H1 (cell line): ENCODE results near the gene UNC119. TPM values are rescaled to one million over a fixed set of nuclear protein-coding genes. Genes with fewer than 3 reads are reported as not detected.

Experiments used
- CTCF ChIA-PET: fragments of 300-600 bp; sonication (Branson Sonifier 250); formaldehyde crosslinking; loops from one replicate; lab custom pipeline; 2021; ENCODE audit not compliant: partially characterized antibody; lab: Charles Lee
- POLR2A ChIA-PET: fragments of 300-600 bp; sonication (Branson Sonifier 250); formaldehyde crosslinking; loops from one replicate; lab custom pipeline; 2021; ENCODE audit warnings: inconsistent platforms; ENCODE audit not compliant: partially characterized antibody; lab: Charles Lee
- DNase-seq, 2 experiments: peaks; one replicate each; pipeline versions ENCODE4 v3.0.0 to v3.0.0-alpha.2; 2010 to 2022; ENCODE audit warnings: low spot score in 2 of 2, low read depth in 1 of 2, mixed read lengths in 1 of 2
- FAIRE-seq: peaks from 2 replicates; lab custom pipeline; 2011; peaks lifted over from hg19 to GRCh38; lab: Jason Lieb, UNC
- H2AFZ ChIP-seq: 2 replicates; pipeline ENCODE4 v1.8.1; 2012; ENCODE audit warnings: low read length, inconsistent platforms
- H2AK5ac ChIP-seq: 2 replicates; pipeline ENCODE4 v1.6.1; 2013; ENCODE audit warnings: low read depth, low read length
- H2BK120ac ChIP-seq: replicated peaks from 2 replicates; pipeline ENCODE3; 2013; ENCODE audit warnings: low read depth, low read length, inconsistent platforms
- H2BK12ac ChIP-seq: 2 replicates; pipeline ENCODE4 v1.6.1; 2013; ENCODE audit warnings: low read depth, low read length
- H2BK15ac ChIP-seq: 2 replicates; pipeline ENCODE4 v1.6.1; 2013; ENCODE audit warnings: low read length
- H2BK20ac ChIP-seq: 2 replicates; pipeline ENCODE4 v1.6.1; 2013; ENCODE audit warnings: low read length
- H2BK5ac ChIP-seq: 2 replicates; pipeline ENCODE4 v1.6.1; 2013; ENCODE audit warnings: low read depth, low read length
- H3K14ac ChIP-seq: 2 replicates; pipeline ENCODE4 v1.6.1; 2013; ENCODE audit warnings: inconsistent platforms; ENCODE audit not compliant: insufficient read length
- H3K18ac ChIP-seq: 2 replicates; pipeline ENCODE4 v1.6.1; 2013; ENCODE audit warnings: low read length; ENCODE audit errors: extremely low read depth
- H3K23ac ChIP-seq: 2 replicates; pipeline ENCODE4 v1.6.1; 2013; ENCODE audit warnings: inconsistent platforms; ENCODE audit not compliant: insufficient read length
- H3K23me2 ChIP-seq: 2 replicates; pipeline ENCODE4 v1.6.1; 2013; ENCODE audit warnings: low read depth, low read length
- H3K27ac ChIP-seq: 2 replicates; pipeline ENCODE4 v1.6.1; 2011; ENCODE audit warnings: low read depth, low read length, inconsistent platforms
- H3K27me3 ChIP-seq, 4 experiments: replicated peaks in 1 of 4; 1 replicate in 1 of 4; 2 replicates in 3 of 4; pipeline versions ENCODE4 v1.6.1 to v1.8.1; 2011 to 2013; ENCODE audit warnings: low read length in 3 of 4, mild to moderate bottlenecking in 3 of 4, inconsistent platforms in 2 of 4, mixed read lengths in 2 of 4, moderate library complexity in 1 of 4; ENCODE audit not compliant: control insufficient read depth in 3 of 4, insufficient read depth in 3 of 4; ENCODE audit errors: extremely low read depth in 1 of 4
- H3K36me3 ChIP-seq, 4 experiments: 2 replicates each; pipeline versions ENCODE4 v1.6.1 to v1.8.1; 2011 to 2013; ENCODE audit warnings: mild to moderate bottlenecking in 4 of 4, low read length in 3 of 4, moderate library complexity in 2 of 4, control low read depth in 1 of 4, inconsistent platforms in 1 of 4; ENCODE audit not compliant: insufficient read depth in 4 of 4, control insufficient read depth in 2 of 4
- H3K4ac ChIP-seq: replicated peaks from 2 replicates; pipeline ENCODE3; 2013; ENCODE audit warnings: low read length, low read depth, mixed read lengths, inconsistent platforms; ENCODE audit not compliant: insufficient read length
- H3K4me1 ChIP-seq, 4 experiments: replicated peaks in 1 of 4; 1 replicate in 1 of 4; 2 replicates in 3 of 4; pipeline versions ENCODE4 v1.6.1 to v1.8.1; 2011 to 2013; ENCODE audit warnings: low read length in 3 of 4, inconsistent platforms in 2 of 4, mixed read lengths in 1 of 4; ENCODE audit not compliant: insufficient read depth in 4 of 4, control insufficient read depth in 3 of 4
- H3K4me2 ChIP-seq, 2 experiments: 2 replicates each; pipeline versions ENCODE4 v1.6.1 to v1.8.1; 2011 to 2013; ENCODE audit warnings: low read depth in 2 of 2, low read length in 2 of 2, control low read depth in 1 of 2, inconsistent platforms in 1 of 2, mild to moderate bottlenecking in 1 of 2; ENCODE audit not compliant: insufficient read depth in 1 of 2
- H3K4me3 ChIP-seq, 4 experiments: fragments of 200-600, 300-600 bp in 1 of 4; sonication (generic), shearing (Covaris generic), sonication (Bioruptor Twin) in 1 of 4; 2 replicates each; pipeline versions ENCODE4 v1.5.1 to v1.8.1; 2011 to 2016; ENCODE audit warnings: low read length in 4 of 4, low read depth in 3 of 4, control low read depth in 2 of 4, inconsistent platforms in 2 of 4, mild to moderate bottlenecking in 2 of 4, mixed read lengths in 1 of 4, moderate library complexity in 1 of 4; ENCODE audit not compliant: insufficient read depth in 2 of 4; ENCODE audit errors: extremely low read depth in 1 of 4
- H3K56ac ChIP-seq: replicated peaks from 2 replicates; pipeline ENCODE3; 2013; ENCODE audit warnings: low read depth, mild to moderate bottlenecking, mixed read lengths, low read length, inconsistent platforms; ENCODE audit not compliant: insufficient read length
- H3K79me1 ChIP-seq: 2 replicates; pipeline ENCODE4 v1.6.1; 2013; ENCODE audit warnings: low read depth, low read length, control low read depth
- H3K79me2 ChIP-seq, 2 experiments: 2 replicates each; pipeline versions ENCODE4 v1.6.1 to v1.8.1; 2012 to 2013; ENCODE audit warnings: low read length in 2 of 2, mild to moderate bottlenecking in 2 of 2, inconsistent platforms in 1 of 2; ENCODE audit not compliant: insufficient read depth in 2 of 2, control insufficient read depth in 1 of 2
- H3K9ac ChIP-seq, 4 experiments: replicated peaks in 1 of 4; 1 replicate in 1 of 4; 2 replicates in 3 of 4; pipeline versions ENCODE4 v1.6.1 to v1.8.1; 2011 to 2013; ENCODE audit warnings: low read depth in 3 of 4, low read length in 3 of 4, control low read depth in 2 of 4, mild to moderate bottlenecking in 2 of 4, moderate library complexity in 2 of 4, inconsistent platforms in 1 of 4; ENCODE audit errors: extremely low read depth in 1 of 4
- H3K9me3 ChIP-seq, 2 experiments: 2 replicates each; pipeline versions ENCODE4 v1.6.1 to v1.8.1; 2012 to 2013; ENCODE audit warnings: mild to moderate bottlenecking in 2 of 2, moderate library complexity in 2 of 2, control low read depth in 1 of 2, inconsistent platforms in 1 of 2, low read depth in 1 of 2, low read length in 1 of 2, mixed read lengths in 1 of 2; ENCODE audit not compliant: insufficient read depth in 2 of 2
- H4K20me1 ChIP-seq, 2 experiments: replicated peaks in 1 of 2; 2 replicates each; pipeline versions ENCODE3 to v1.8.1; 2011 to 2013; ENCODE audit warnings: inconsistent platforms in 2 of 2, low read length in 2 of 2, mild to moderate bottlenecking in 1 of 2; ENCODE audit not compliant: insufficient read depth in 2 of 2, control insufficient read depth in 1 of 2
- H4K5ac ChIP-seq: 2 replicates; pipeline ENCODE4 v1.6.1; 2013; ENCODE audit warnings: low read length, low read depth, mixed read lengths, inconsistent platforms; ENCODE audit not compliant: insufficient read length
- H4K8ac ChIP-seq: 2 replicates; pipeline ENCODE4 v1.8.0; 2013; ENCODE audit warnings: mild to moderate bottlenecking, moderate library complexity, low read length, inconsistent platforms; ENCODE audit not compliant: insufficient read depth; ENCODE audit errors: extremely low read depth
- H4K91ac ChIP-seq: replicated peaks from 2 replicates; pipeline ENCODE3; 2013; ENCODE audit warnings: low read length, mixed read lengths, inconsistent platforms; ENCODE audit not compliant: insufficient read length
- ATF2 ChIP-seq: IDR thresholded peaks from 2 replicates; pipeline ENCODE4 v1.6.1; 2012; ENCODE audit warnings: low read length, inconsistent platforms
- KDM1A ChIP-seq: fragments of 200-600, 300-600 bp; sonication (generic); IDR thresholded peaks from 2 replicates; pipeline ENCODE4 v1.7.1; 2016; ENCODE audit warnings: mild to moderate bottlenecking, low read length, borderline replicate concordance
- WGBS, 2 experiments: shearing (Covaris generic) in 1 of 2; methylation state at CpG; one replicate each; pipeline versions ENCODE4 v1.1.6 to v1.1.7; 2013 to 2015; ENCODE audit warnings: low lambda C conversion rate in 2 of 2, mixed read lengths in 2 of 2, inconsistent platforms in 1 of 2, low coverage in 1 of 2, missing lambda C conversion rate in 1 of 2; ENCODE audit not compliant: insufficient replicate concordance in 2 of 2, insufficient coverage in 1 of 2, insufficient read length in 1 of 2; ENCODE audit errors: extremely low coverage in 1 of 2, missing lambda C conversion rate in 1 of 2; 5-methylcytosine and 5-hydroxymethylcytosine counted together
- polyA plus RNA-seq, 7 experiments: library from polyadenylated mRNA; depleted of rRNA in 3 of 7; stranded (reverse) in 5 of 7; unstranded in 2 of 7; fragments of >200 nt in 5 of 7; fragments of 200-250 nt in 2 of 7; gene quantifications; 1 replicate in 5 of 7; 2 replicates in 1 of 7; 4 replicates in 1 of 7; pipeline versions ENCODE4 v1.2.1 to v1.2.3, GENCODE V29; 2011 to 2013; ENCODE audit warnings: missing spikeins in 2 of 7, mixed read lengths in 2 of 7
- total RNA-seq: library from RNA; stranded (reverse); fragmentation: NEBNext Ultra II Directional; extraction: Animal tissue kit (Norgen Biotek cat#: 25700); gene quantifications from 2 replicates; pipeline ENCODE4 v1.2.1, GENCODE V29; 2021

The UNC119 gene
- total and polyA plus RNA-seq, 2 of the 8 experiments (the other 6 are each of a cell fraction or from before 2014, with no cell fraction given) = 43.5 to 94.4 TPM

- FAIRE-seq (no peak), DNase-seq (no peak)
- H3K23me2 ChIP-seq = no peaks in the 10 kb centered on the region
- peaks cover 0 to 34% (median 9%) of the 10 kb centered on the region in 4 experiments; a peak in 6 of 7 replicates for H3K4me1 ChIP-seq
- H3K4ac ChIP-seq = no peak overlapping the region
- H3K4me3 ChIP-seq = no peak overlapping the region
- no peak overlapping the region for H3K27ac ChIP-seq
- no peak overlapping the region for H2BK15ac ChIP-seq
- H4K91ac ChIP-seq = peak overlapping the region; percentile 45
- no peaks in the 10 kb centered on the region for H3K9me3 ChIP-seq
- H3K27me3 ChIP-seq = no peaks in the 10 kb centered on the region
- WGBS, 2 experiments = 94% methylated on average over 8 of the region's 9 CpGs; no CpG with 5 or more reads in 1 of the 2 experiments
- no peak overlapping the region for H3K23ac ChIP-seq
- H2BK120ac ChIP-seq = no peak overlapping the region
- no peak overlapping the region for H3K18ac ChIP-seq
- peak overlapping the region; percentile 11 for H4K8ac ChIP-seq
- no peaks in the 10 kb centered on the region for H3K36me3 ChIP-seq
- H2BK12ac ChIP-seq = no peak overlapping the region; the same call in 1 of the 2 replicates
- no peaks in the 10 kb centered on the region for H4K20me1 ChIP-seq
- H2AK5ac ChIP-seq = no peak overlapping the region
- no peak overlapping the region for H2AFZ ChIP-seq
- POLR2A ChIA-PET = interaction anchor here (0.6 to 1.1 kb wide), 2 partner anchors 19 to 36 kb away, joined by 3 read pairs; no protein-coding TSS in a partner anchor
- no peak for TF ChIP-seq ATF2
- peak; percentile 95; the same call in 1 of the 2 replicates for TF ChIP-seq KDM1A
- 0 out of 2 replicates have a peak overlapping the region, but pooled peaks have one; percentile 77 for H2BK20ac ChIP-seq
- H3K14ac ChIP-seq = no peak overlapping the region
- no peaks in the 10 kb centered on the region for H3K79me2 ChIP-seq
- H3K79me1 ChIP-seq = no peaks in the 10 kb centered on the region
- no peak overlapping the region for H3K4me2 ChIP-seq
- CTCF ChIA-PET = interaction anchor here (0.6 to 21.4 kb wide), 6 partner anchors 11 to 117 kb away, joined by 3 to 547 read pairs (median 3); no protein-coding TSS in a partner anchor
- no peak overlapping the region for H3K9ac ChIP-seq
- H2BK5ac ChIP-seq = no peak overlapping the region
- no peak overlapping the region for H4K5ac ChIP-seq
- no peak overlapping the region for H3K56ac ChIP-seq
Observed at GRCh38 chr17:28499684-28500357, 52.6 kb downstream of the UNC119 start.
